Stimulated activated CD8-positive, alpha-beta memory T cell treated with anti-CD3 and anti-CD28 coated beads, Interleukin-15, amount 100 ng/mL, for 1 hour (primary cell): ENCODE data around the gene FAM78A.
"Not testable (repeated sequence)": the region's sequence is repeated elsewhere in the genome, so short reads cannot be mapped to it uniquely, and the experiment has no call there.

Experiments used
- DNase-seq: peaks from one replicate; pipeline ENCODE4 v3.0.0-alpha.2; 2020; ENCODE audit warnings: low read depth

FAM78A gene

GRCh38 chr9:131264231-131264630, 12.1 kb downstream of the FAM78A start:
- no peak for DNase-seq

DNA sequence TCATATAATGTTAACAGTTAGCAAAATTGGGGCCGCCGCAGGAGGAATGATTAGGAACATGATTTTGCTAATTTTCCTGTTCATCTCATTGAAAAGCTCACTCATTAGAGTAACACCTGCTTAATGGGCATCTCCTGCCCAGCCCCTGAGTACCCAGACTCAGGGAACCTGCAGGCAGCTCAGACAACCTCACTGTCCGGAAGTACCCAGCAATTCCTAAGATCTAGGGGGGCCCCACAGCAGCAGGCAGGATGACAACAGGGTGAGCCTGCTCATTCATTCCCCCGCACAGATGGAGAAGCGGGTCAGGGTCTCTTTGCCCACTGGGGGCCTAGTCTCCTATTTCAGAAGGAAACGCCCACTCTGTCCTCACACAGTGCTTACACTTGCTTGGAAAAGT, 12.6 kb downstream of the FAM78A start:
- no peak for DNase-seq

DNA sequence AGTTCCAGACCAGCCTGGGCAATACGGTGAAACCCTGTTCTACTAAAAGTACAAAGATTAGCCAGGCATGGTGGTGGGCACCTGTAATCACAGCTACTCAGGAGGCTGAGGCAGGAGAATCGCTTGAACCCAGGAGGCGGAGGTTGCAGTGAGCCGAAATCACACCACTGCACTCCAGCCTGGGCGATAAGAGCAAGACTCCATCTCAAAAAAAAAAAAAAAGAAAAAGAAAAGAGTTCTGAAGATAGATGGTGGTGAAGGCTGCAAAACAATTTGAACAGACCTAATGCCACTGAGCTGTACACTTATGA, 13.3 kb downstream of the FAM78A start:
- DNase-seq: not testable (repeated sequence)

DNA sequence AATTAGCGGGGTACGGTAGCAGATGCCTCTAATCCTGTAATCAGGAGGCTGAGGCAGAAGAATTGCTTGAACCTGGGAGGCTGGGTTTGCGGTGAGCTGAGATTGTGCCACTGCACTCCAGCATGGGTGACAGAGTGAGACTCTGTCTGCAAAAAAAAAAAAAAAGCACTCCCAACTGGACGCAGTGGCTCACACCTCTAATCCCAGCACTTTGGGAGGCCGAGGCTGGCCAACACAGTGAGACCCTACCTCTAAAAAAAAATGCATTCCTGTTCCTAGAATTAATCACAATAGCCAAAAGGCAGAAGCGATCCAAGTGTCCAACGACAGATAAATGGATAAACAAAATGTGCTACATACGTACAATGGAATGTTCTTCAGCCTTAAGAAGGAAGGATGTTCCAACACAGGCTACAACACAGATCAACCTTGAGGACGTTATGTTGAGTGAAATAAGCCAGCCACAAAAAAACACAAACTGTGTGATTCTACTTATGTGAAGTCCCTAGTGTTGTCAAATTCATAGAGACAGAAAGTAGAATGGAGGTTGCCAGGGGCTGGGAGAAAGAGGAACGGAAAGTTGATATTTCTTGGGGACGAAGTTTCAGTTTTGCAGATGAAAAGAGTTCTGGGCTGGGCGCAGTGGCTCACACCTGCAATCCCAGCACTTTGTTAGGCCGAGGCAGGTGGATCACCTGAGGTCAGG, 13.8 kb downstream of the FAM78A start:
- DNase-seq: no peak

GRCh38 chr9:131260751-131261452, 15.4 kb downstream of the FAM78A start:
- no peak for DNase-seq

GRCh38 chr9:131259916-131260597, 16.3 kb downstream of the FAM78A start:
- no peak for DNase-seq

DNA sequence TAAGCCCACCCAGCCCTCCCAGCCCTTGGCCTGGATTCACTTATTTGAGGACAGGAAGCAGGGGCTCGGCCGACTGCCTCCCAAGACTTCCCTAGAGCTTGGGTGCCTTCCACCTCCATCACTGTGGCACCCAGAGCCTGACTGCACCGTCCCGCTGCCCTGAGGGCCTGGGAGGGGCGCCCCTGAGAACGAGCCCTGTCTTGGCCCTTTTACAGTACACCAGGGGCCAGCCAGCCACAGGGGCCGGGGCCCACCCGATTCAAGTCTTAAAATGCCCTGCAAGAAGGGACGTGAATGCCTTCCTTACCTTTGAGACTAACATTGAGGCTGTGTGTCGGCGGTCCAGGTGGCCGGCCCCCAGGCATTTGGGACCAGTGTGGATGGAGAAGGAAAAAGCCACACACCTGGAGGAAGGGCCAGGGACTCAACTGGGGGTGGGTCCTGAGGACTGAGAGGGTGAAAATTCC, 16.8 kb downstream of the FAM78A start:
- DNase-seq: no peak

DNA sequence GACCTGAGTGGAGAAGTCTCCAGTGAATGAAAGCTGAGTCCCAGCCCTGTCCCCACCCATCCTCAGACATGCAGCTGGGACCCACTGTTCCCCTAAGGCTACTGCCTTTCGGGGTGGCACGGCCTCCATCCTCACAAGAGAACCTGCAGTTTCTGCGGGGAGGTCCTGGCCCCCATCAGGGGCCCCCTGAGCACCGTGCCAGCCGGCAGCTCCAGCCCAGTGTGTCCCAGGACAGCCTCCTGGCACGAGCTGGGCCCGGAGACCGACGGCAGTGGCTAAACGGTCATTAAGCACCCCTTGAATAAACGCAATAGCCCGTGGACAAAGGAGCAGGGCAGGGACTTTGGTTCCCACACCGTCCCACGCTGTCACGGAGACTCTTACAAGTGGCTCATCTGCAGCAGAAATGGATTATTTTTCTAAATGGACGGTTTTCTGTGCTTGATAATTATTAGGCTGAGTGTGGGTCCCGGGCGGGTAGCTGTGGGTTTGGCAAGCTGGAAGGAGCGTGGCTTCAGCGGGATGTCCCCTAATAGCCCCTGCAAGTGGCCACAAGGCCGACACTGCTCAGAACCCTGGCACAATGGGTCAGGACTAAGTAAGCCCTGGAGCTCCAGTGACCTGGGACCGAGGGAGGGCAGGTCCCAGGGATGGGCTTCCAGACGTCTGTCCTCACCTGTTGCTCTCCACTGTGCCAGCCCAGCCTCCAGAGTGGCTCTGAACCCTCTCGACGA, 17.4 kb downstream of the FAM78A start:
- no peak for DNase-seq

GRCh38 chr9:131258186-131258585, 18.1 kb downstream of the FAM78A start:
- DNase-seq: no peak

DNA sequence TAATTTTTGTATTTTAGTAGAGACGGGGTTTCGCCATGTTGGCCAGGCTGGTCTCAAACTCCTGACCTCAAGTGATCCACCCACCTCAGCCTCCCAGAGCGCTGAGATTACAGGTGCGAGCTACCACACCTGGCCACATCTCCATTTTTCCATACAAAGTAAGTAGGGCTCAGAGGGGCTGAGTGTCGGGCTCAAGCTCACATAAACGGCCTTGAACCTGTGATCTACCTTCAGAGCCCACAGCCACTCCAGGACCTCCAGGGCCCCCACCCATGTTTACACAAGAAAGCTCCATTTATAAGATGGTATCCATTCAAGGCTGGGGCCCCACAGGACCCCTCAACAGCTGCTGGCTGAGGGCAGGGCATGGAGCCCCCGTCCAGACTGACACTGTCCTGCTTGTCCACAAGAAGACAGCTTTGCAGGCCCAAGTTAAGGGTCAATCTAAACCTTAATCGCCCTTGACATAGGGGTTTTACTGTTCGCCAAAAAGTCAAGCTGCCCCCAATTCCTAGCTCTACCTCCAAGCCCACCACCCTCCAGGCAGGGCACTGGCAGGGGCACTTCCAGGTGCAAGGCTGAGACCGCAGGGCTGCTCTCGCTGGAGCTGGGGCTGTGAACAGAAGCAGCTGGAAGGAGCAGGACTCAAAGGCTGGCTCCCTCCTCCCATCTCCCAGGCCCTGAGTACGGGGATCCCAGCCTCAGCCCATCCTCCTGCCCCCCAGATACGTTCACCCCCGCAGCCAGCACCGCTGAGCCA, 18.9 kb downstream of the FAM78A start:
- DNase-seq: no peak

DNA sequence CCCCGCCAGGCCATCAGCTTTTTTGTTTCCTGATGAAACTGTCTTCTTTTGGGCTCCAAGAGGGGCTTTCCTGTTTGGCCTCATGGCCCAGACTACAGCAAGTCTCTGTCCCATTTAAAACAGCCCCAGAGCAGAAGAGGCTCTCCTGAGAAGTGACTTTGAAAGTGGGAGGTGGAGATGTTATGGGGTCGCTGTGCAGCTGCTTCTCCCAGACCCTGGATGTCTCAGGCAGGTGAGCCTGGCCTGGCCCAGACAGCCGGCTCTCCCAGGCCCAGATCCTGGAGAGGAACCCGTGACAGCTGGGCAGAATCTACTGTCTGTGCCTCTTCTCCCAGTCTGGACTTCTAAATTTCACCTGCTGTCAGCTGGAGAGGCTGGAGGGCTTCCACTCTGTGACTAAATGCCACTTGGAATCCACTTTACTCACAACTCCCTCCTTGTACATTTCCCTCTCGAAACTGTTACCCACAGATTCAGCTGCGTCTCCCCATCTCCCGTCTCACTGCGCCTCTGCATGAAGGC, 20.6 kb downstream of the FAM78A start:
- no peak for DNase-seq

GRCh38 chr9:131254626-131255025, 21.7 kb downstream of the FAM78A start:
- no peak for DNase-seq

- no peak for DNase-seq
Measured at GRCh38 chr9:131253891-131254491, 22.3 kb downstream of the FAM78A start.

GRCh38 chr9:131252120-131252519, 24.2 kb downstream of the FAM78A start:
- DNase-seq: no peak

DNA sequence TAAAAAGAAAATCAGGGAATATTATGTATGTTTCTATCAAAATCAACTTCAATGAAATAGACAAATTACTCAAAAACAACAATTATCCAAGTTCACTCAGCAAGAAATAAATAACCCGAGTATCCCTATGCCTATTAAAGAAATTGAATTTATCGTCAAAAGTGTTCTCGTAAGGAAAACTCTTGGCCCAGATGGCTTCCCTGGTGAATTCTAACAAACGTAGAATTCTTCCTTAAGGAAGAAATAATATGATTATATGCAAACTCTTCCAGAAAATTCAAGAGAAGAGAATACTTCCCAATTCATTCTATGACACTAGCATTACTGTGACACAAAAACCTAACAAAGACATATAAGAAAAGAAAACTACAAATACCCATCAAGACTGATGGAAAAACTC, 29.7 kb downstream of the FAM78A start:
- DNase-seq: no peak

- DNase-seq: not testable (repeated sequence)
Measured at GRCh38 chr9:131244331-131244730, 32.0 kb downstream of the FAM78A start.

- no peak for DNase-seq
Measured at GRCh38 chr9:131240047-131240921, 36.0 kb downstream of the FAM78A start.

DNA sequence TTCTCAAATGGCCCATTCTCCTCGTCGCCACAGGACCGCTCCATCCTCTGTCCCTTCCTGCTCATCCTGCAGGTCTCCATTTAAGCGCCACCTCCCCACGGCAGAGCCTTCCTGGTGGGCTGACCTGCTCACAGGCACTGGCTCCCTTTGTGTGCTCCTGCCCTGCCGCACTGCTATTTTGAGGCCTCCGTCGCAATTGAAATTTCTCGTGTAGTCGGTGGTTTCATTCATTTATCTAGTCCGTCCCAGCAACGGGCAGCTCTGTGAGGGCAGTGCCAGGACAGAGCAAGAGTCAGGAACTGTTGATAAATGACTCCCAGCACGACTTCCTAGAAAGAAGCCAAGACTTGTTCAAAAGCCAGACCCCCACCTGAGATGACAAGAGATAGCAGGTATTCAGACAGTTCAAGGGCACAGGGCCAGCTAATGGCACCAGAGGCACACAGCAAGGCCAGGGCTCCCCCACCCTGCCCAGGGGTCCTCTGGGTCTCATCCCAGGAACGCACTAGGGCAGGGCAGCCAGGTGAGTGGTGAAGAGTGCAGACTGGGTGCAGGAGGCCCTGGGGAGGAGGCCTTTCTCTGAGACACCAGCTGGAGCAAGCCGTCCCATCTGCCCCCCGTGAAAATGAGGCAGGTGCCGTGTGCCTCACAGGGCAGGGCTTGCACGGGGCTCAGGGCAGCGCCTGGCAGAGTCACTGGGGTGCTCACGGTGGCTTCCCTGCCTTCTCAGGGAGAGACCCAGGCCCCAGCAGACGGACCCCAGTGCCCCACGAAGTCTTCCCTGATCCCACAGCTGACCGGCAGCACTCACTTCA, 36.9 kb downstream of the FAM78A start:
- DNase-seq: no peak

- DNase-seq: no peak
Measured at GRCh38 chr9:131238402-131239021, 37.8 kb downstream of the FAM78A start.
